NCI-H1436 (cell line): ENCODE measurements around the gene SCAF4.
A peak's percentile ranks its signal among the peaks of the same experiment; 100 is the strongest.
"Not testable (repeated sequence)": the region's sequence is repeated elsewhere in the genome, so short reads cannot be mapped to it uniquely, and the experiment has no call there.

Source experiments
- DNase-seq: peaks from one replicate; lab custom pipeline; 2025; lab: John Stamatoyannopoulos, UW

SCAF4 gene

GRCh38 chr21:31731857-31732596 is at the start of gene SCAF4:
Gene SCAF4 (minus strand): TSS chr21:31732118. CDS start chr21:31731692, 426 bp downstream.
- peak; percentile 82 for DNase-seq

- DNase-seq, result peak; percentile 45
Measured at GRCh38 chr21:31780944-31781343, 49.0 kb upstream of the SCAF4 start.

- DNase-seq, result no peak
Measured at GRCh38 chr21:31778546-31778945, 46.6 kb upstream of the SCAF4 start.

GRCh38 chr21:31777857-31778256 is 45.9 kb upstream of the SCAF4 start:
- no peak for DNase-seq

- DNase-seq, result no peak
Measured at GRCh38 chr21:31774031-31774430, 42.1 kb upstream of the SCAF4 start.

GRCh38 chr21:31772674-31773555 is 41.0 kb upstream of the SCAF4 start:
- DNase-seq, result peak; percentile 19

GRCh38 chr21:31771685-31772084 is 39.8 kb upstream of the SCAF4 start:
- no peak for DNase-seq

GRCh38 chr21:31768710-31769109 is 36.8 kb upstream of the SCAF4 start:
- DNase-seq, result no peak

- no peak for DNase-seq
Measured at GRCh38 chr21:31766899-31767298, 35.0 kb upstream of the SCAF4 start.

GRCh38 chr21:31765850-31766249 is 33.9 kb upstream of the SCAF4 start:
- DNase-seq, result not testable (repeated sequence)

- no peak for DNase-seq
Measured at GRCh38 chr21:31760931-31761330, 29.0 kb upstream of the SCAF4 start.

- no peak for DNase-seq
Measured at GRCh38 chr21:31756787-31757186, 24.9 kb upstream of the SCAF4 start.

- DNase-seq, result no peak
Measured at GRCh38 chr21:31755027-31755426, 23.1 kb upstream of the SCAF4 start.

- no peak for DNase-seq
Measured at GRCh38 chr21:31754708-31754960, 22.7 kb upstream of the SCAF4 start.

GRCh38 chr21:31753949-31754707 is 22.2 kb upstream of the SCAF4 start:
- no peak for DNase-seq

- no peak for DNase-seq
Measured at GRCh38 chr21:31752967-31753366, 21.0 kb upstream of the SCAF4 start.

- DNase-seq, result no peak
Measured at GRCh38 chr21:31752352-31752751, 20.4 kb upstream of the SCAF4 start.

GRCh38 chr21:31750843-31751242 is 18.9 kb upstream of the SCAF4 start:
- DNase-seq, result no peak

GRCh38 chr21:31744182-31744800 is 12.4 kb upstream of the SCAF4 start:
- DNase-seq, result no peak

GRCh38 chr21:31743712-31744111 is 11.8 kb upstream of the SCAF4 start:
- no peak for DNase-seq

GRCh38 chr21:31741116-31741515 is 9.2 kb upstream of the SCAF4 start:
- DNase-seq, result no peak
